ENCODE results near the gene PDGFD. TPM values are rescaled to one million over a fixed set of nuclear protein-coding genes. Genes with fewer than 3 reads are reported as not detected.

The PDGFD gene
- total RNA-seq, 1 donor from 2014 or later: 3.4 TPM

GRCh38 chr11:104104664-104105063, 59.3 kb downstream of the PDGFD start:
- TF ChIP-seq CTCF (IDR thresholded peaks at IDR 0.05; ENCODE audit: insufficient read depth, low read length, poor library complexity, severe bottlenecking): no peak
- H3K4me3 ChIP-seq (ENCODE audit: low read depth, low read length): no peak overlapping the region

GRCh38 chr11:104104201-104104600, 59.7 kb downstream of the PDGFD start:
- DNase-seq (ENCODE audit: low read depth): no peak
- Histone ChIP-seq H3K4me3 (ENCODE audit: low read depth, low read length) (no peak overlapping the region), H3K27me3 (ENCODE audit: control insufficient read depth, insufficient read depth, low read length) (no peaks in the 10 kb centered on the region), H3K36me3 (ENCODE audit: control insufficient read depth, insufficient read depth, low read length) (no peaks in the 10 kb centered on the region)
- no peak for TF ChIP-seq CTCF (IDR thresholded peaks at IDR 0.05; ENCODE audit: insufficient read depth, low read length, poor library complexity, severe bottlenecking)

More at GRCh38 chr11:104104664-104105063, 59.3 kb downstream of the PDGFD start:
- no peaks in the 10 kb centered on the region for H3K27me3 ChIP-seq (ENCODE audit: control insufficient read depth, insufficient read depth, low read length)
- H3K36me3 ChIP-seq (ENCODE audit: control insufficient read depth, insufficient read depth, low read length): no peaks in the 10 kb centered on the region
- DNase-seq (ENCODE audit: low read depth): no peak

GRCh38 chr11:104098555-104098954, 65.4 kb downstream of the PDGFD start:
- Histone ChIP-seq H3K4me3 (ENCODE audit: low read depth, low read length) (no peak overlapping the region), H3K36me3 (ENCODE audit: control insufficient read depth, insufficient read depth, low read length) (no peaks in the 10 kb centered on the region), H3K27me3 (ENCODE audit: control insufficient read depth, insufficient read depth, low read length) (no peaks in the 10 kb centered on the region)
- DNase-seq (ENCODE audit: low read depth): no peak
- TF ChIP-seq CTCF (IDR thresholded peaks at IDR 0.05; ENCODE audit: insufficient read depth, low read length, poor library complexity, severe bottlenecking): no peak

GRCh38 chr11:104098132-104098531, 65.8 kb downstream of the PDGFD start:
- TF ChIP-seq CTCF (IDR thresholded peaks at IDR 0.05; ENCODE audit: insufficient read depth, low read length, poor library complexity, severe bottlenecking): no peak
- no peak for DNase-seq (ENCODE audit: low read depth)
- Histone ChIP-seq H3K4me3 (ENCODE audit: low read depth, low read length) (no peak overlapping the region), H3K27me3 (ENCODE audit: control insufficient read depth, insufficient read depth, low read length) (no peaks in the 10 kb centered on the region), H3K36me3 (ENCODE audit: control insufficient read depth, insufficient read depth, low read length) (no peaks in the 10 kb centered on the region)

GRCh38 chr11:104096900-104097299, 67.0 kb downstream of the PDGFD start:
- no peaks in the 10 kb centered on the region for H3K36me3 ChIP-seq (ENCODE audit: control insufficient read depth, insufficient read depth, low read length)
- no peaks in the 10 kb centered on the region for H3K27me3 ChIP-seq (ENCODE audit: control insufficient read depth, insufficient read depth, low read length)
- no peak for DNase-seq (ENCODE audit: low read depth)
- no peak overlapping the region for H3K4me3 ChIP-seq (ENCODE audit: low read depth, low read length)
- TF ChIP-seq CTCF (IDR thresholded peaks at IDR 0.05; ENCODE audit: insufficient read depth, low read length, poor library complexity, severe bottlenecking): no peak

- DNase-seq (ENCODE audit: low read depth): no peak
- no peaks in the 10 kb centered on the region for H3K36me3 ChIP-seq (ENCODE audit: control insufficient read depth, insufficient read depth, low read length)
- H3K4me3 ChIP-seq (ENCODE audit: low read depth, low read length): no peak overlapping the region
- no peak for TF ChIP-seq CTCF (IDR thresholded peaks at IDR 0.05; ENCODE audit: insufficient read depth, low read length, poor library complexity, severe bottlenecking)
- no peaks in the 10 kb centered on the region for H3K27me3 ChIP-seq (ENCODE audit: control insufficient read depth, insufficient read depth, low read length)
Measured at GRCh38 chr11:104095791-104096190, 68.2 kb downstream of the PDGFD start.

Data from kidney epithelial cell (primary cell).